Activated CD8-positive, alpha-beta memory T cell treated with anti-CD3 and anti-CD28 coated beads, Interleukin-2, amount 10 ng/mL, durations not matched to agents 7 days and 5 days (primary cell): ENCODE measurements around the gene MMP24. TPM values are rescaled to one million over a fixed set of nuclear protein-coding genes. Genes with fewer than 3 reads are reported as not detected.

Experiments used
- ATAC-seq: fragments of 150-1000 bp; cut with Tn5 transposase; one replicate; pipeline ENCODE4 v1.10.0; 2021; ENCODE audit warnings: moderate library complexity
- CTCF ChIA-PET: fragments of 350-600 bp; sonication (Branson Sonifier 250); formaldehyde crosslinking; loops from one replicate; lab custom pipeline; 2021; ENCODE audit warnings: antibody characterized with exemption; lab: Charles Lee
- DNase-seq: peaks from one replicate; pipeline ENCODE4 v3.0.0-alpha.2; 2020
- H3K27ac Mint-ChIP-seq: one replicate; pipeline ENCODE4 v1.8.0; 2021; ENCODE audit warnings: mild to moderate bottlenecking, mixed read lengths
- H3K27me3 Mint-ChIP-seq: one replicate; pipeline ENCODE4 v1.8.0; 2021; ENCODE audit warnings: mixed read lengths
- H3K36me3 Mint-ChIP-seq: one replicate; pipeline ENCODE4 v1.8.0; 2021; ENCODE audit warnings: mild to moderate bottlenecking, mixed read lengths
- H3K4me1 Mint-ChIP-seq: one replicate; pipeline ENCODE4 v1.8.0; 2021; ENCODE audit warnings: mixed read lengths
- H3K4me3 Mint-ChIP-seq: one replicate; pipeline ENCODE4 v1.8.0; 2021; ENCODE audit warnings: mild to moderate bottlenecking, moderate library complexity, mixed read lengths
- H3K9me3 Mint-ChIP-seq: one replicate; pipeline ENCODE4 v1.8.0; 2022; ENCODE audit warnings: low read depth, mixed read lengths
- total RNA-seq, 2 experiments: library from RNA; stranded (reverse); gene quantifications; one replicate each; pipeline ENCODE4 v1.2.3, GENCODE V29; 2021

MMP24 gene
- total RNA-seq, 2 experiments from 2014 or later = not detected

- H3K4me1 Mint-ChIP-seq = peaks cover 30% of the 10 kb centered on the region
- CTCF ChIA-PET = interaction anchor here (0.6 to 0.8 kb wide), 2 partner anchors 10 to 188 kb away, joined by 4 read pairs; no protein-coding TSS in a partner anchor
- no peaks in the 10 kb centered on the region for H3K9me3 Mint-ChIP-seq
Observed at GRCh38 chr20:35279533-35280174, 53.2 kb downstream of the MMP24 start.

GRCh38 chr20:35280523-35280922, 54.0 kb downstream of the MMP24 start:
- DNase-seq (no peak), ATAC-seq (no peak)
- Mint-ChIP-seq H3K4me3 (no peak overlapping the region), H3K27ac (no peak overlapping the region), H3K9me3 (no peaks in the 10 kb centered on the region), H3K27me3 (no peaks in the 10 kb centered on the region), H3K36me3 (peaks cover 37% of the 10 kb centered on the region), H3K4me1 (peaks cover 36% of the 10 kb centered on the region)
- CTCF ChIA-PET = no interaction called here

More at GRCh38 chr20:35279533-35280174, 53.2 kb downstream of the MMP24 start:
- Mint-ChIP-seq H3K27me3 (no peaks in the 10 kb centered on the region), H3K27ac (peak overlapping the region; percentile 82), H3K4me3 (no peak overlapping the region), H3K36me3 (peaks cover 37% of the 10 kb centered on the region)
- no peak for ATAC-seq
- DNase-seq = no peak

- Mint-ChIP-seq H3K27ac (no peak overlapping the region), H3K4me3 (no peak overlapping the region), H3K36me3 (peaks cover 37% of the 10 kb centered on the region), H3K4me1 (peaks cover 37% of the 10 kb centered on the region), H3K9me3 (no peaks in the 10 kb centered on the region), H3K27me3 (no peaks in the 10 kb centered on the region)
- DNase-seq (no peak), ATAC-seq (no peak)
- CTCF ChIA-PET = interaction anchor here (1.1 to 2.8 kb wide), 2 partner anchors 12 to 135 kb away, joined by 3 to 11 read pairs; partner anchors contain the start of gene EDEM2
Observed at GRCh38 chr20:35281506-35282101, 55.1 kb downstream of the MMP24 start.

- Mint-ChIP-seq H3K27ac (peak overlapping the region; percentile 90), H3K27me3 (no peaks in the 10 kb centered on the region), H3K36me3 (peaks cover 29% of the 10 kb centered on the region), H3K9me3 (no peaks in the 10 kb centered on the region), H3K4me1 (peaks cover 30% of the 10 kb centered on the region), H3K4me3 (peak overlapping the region; percentile 84)
- CTCF ChIA-PET = interaction anchor here (0.9 to 3.2 kb wide), 13 partner anchors 9 to 410 kb away, joined by 3 to 22 read pairs (median 4); no protein-coding TSS in a partner anchor
- ATAC-seq = peak; percentile 11
- DNase-seq = no peak
Observed at GRCh38 chr20:35283441-35284266, 57.2 kb downstream of the MMP24 start.

- H3K27me3 Mint-ChIP-seq = no peaks in the 10 kb centered on the region
- H3K36me3 Mint-ChIP-seq = peaks cover 23% of the 10 kb centered on the region
- peaks cover 30% of the 10 kb centered on the region for H3K4me1 Mint-ChIP-seq
- CTCF ChIA-PET = interaction anchor here (0.9 to 3.2 kb wide), 13 partner anchors 9 to 411 kb away, joined by 3 to 22 read pairs (median 4); no protein-coding TSS in a partner anchor
- peak; percentile 87 for DNase-seq
- H3K27ac Mint-ChIP-seq = peak within 1 kb of the TSS; percentile 90
- no peaks in the 10 kb centered on the region for H3K9me3 Mint-ChIP-seq
- peak within 1 kb of the TSS; percentile 84 for H3K4me3 Mint-ChIP-seq
- ATAC-seq = peak; percentile 89
Observed at GRCh38 chr20:35284267-35284991, 57.9 kb downstream of the MMP24 start, which contains the start of gene EIF6. TSS of gene EIF6 (minus strand) at chr20:35284772. CDS start at chr20:35284487, 285 bp downstream.

- DNase-seq (no peak), ATAC-seq (no peak)
- Mint-ChIP-seq H3K4me1 (peaks cover 30% of the 10 kb centered on the region), H3K27me3 (no peaks in the 10 kb centered on the region), H3K9me3 (no peaks in the 10 kb centered on the region), H3K27ac (peak overlapping the region; percentile 90), H3K4me3 (peak overlapping the region; percentile 84), H3K36me3 (peaks cover 17% of the 10 kb centered on the region)
- CTCF ChIA-PET = interaction anchor here (0.9 to 3.2 kb wide), 12 partner anchors 8 to 411 kb away, joined by 3 to 22 read pairs (median 4); no protein-coding TSS in a partner anchor
Observed at GRCh38 chr20:35284992-35285805, 58.7 kb downstream of the MMP24 start.

GRCh38 chr20:35285806-35286076, 59.3 kb downstream of the MMP24 start:
- peak overlapping the region; percentile 64 for H3K27ac Mint-ChIP-seq
- ATAC-seq (no peak), DNase-seq (no peak)
- peak overlapping the region; percentile 84 for H3K4me3 Mint-ChIP-seq
- no peaks in the 10 kb centered on the region for H3K27me3 Mint-ChIP-seq
- peaks cover 13% of the 10 kb centered on the region for H3K36me3 Mint-ChIP-seq
- CTCF ChIA-PET = interaction anchor here (1.4 kb wide), 1 partner anchor 18 kb away, joined by 4 read pairs; no protein-coding TSS in a partner anchor
- peaks cover 30% of the 10 kb centered on the region for H3K4me1 Mint-ChIP-seq
- no peaks in the 10 kb centered on the region for H3K9me3 Mint-ChIP-seq

GRCh38 chr20:35286077-35286898, 59.8 kb downstream of the MMP24 start:
- ATAC-seq (no peak), DNase-seq (no peak)
- Mint-ChIP-seq H3K4me3 (peak overlapping the region; percentile 84), H3K36me3 (peaks cover 13% of the 10 kb centered on the region), H3K9me3 (no peaks in the 10 kb centered on the region), H3K4me1 (peaks cover 30% of the 10 kb centered on the region), H3K27me3 (peaks cover 3% of the 10 kb centered on the region), H3K27ac (peak overlapping the region; percentile 64)
- CTCF ChIA-PET = interaction anchor here (1.4 kb wide), 1 partner anchor 18 kb away, joined by 4 read pairs; no protein-coding TSS in a partner anchor

GRCh38 chr20:35286899-35287508, 60.5 kb downstream of the MMP24 start:
- H3K9me3 Mint-ChIP-seq = no peaks in the 10 kb centered on the region
- H3K4me3 Mint-ChIP-seq = no peak overlapping the region
- H3K27ac Mint-ChIP-seq = no peak overlapping the region
- peaks cover 27% of the 10 kb centered on the region for H3K4me1 Mint-ChIP-seq
- peaks cover 8% of the 10 kb centered on the region for H3K36me3 Mint-ChIP-seq
- H3K27me3 Mint-ChIP-seq = peaks cover 3% of the 10 kb centered on the region
- ATAC-seq = no peak
- CTCF ChIA-PET = interaction anchor here (1.4 kb wide), 1 partner anchor 17 kb away, joined by 4 read pairs; no protein-coding TSS in a partner anchor
- no peak for DNase-seq

GRCh38 chr20:35287509-35288324, 61.2 kb downstream of the MMP24 start:
- Mint-ChIP-seq H3K4me1 (peaks cover 21% of the 10 kb centered on the region), H3K27ac (no peak overlapping the region), H3K36me3 (peaks cover 4% of the 10 kb centered on the region), H3K9me3 (no peaks in the 10 kb centered on the region), H3K4me3 (no peak overlapping the region), H3K27me3 (peaks cover 6% of the 10 kb centered on the region)
- ATAC-seq (no peak), DNase-seq (no peak)
- CTCF ChIA-PET = no interaction called here
